Fibroblast of lung (primary cell): Measurements from ENCODE around the gene NPR1.
A peak's percentile ranks its signal among the peaks of the same experiment; 100 is the strongest.

ENCODE experiments used
- CTCF ChIP-seq, 2 donors: IDR thresholded peaks in 1 of 2; conservative IDR thresholded peaks in 1 of 2; 1 replicate in 1 of 2; 2 replicates in 1 of 2; pipeline ENCODE4 v1.5.1; 2011 to 2012; ENCODE audit warnings: low read length in 2 of 2, control low read depth in 1 of 2, inconsistent platforms in 1 of 2, low read depth in 1 of 2, mild to moderate bottlenecking in 1 of 2
- EZH2 ChIP-seq: IDR thresholded peaks from 2 replicates; pipeline ENCODE4 v1.5.1; 2012; ENCODE audit warnings: low read length, control low read depth, mild to moderate bottlenecking; ENCODE audit errors: missing control alignments

- TF ChIP-seq CTCF (conservative IDR thresholded peaks at IDR 0.05 in 1 of 2, IDR thresholded peaks at IDR 0.05 in 1 of 2; ENCODE audit: low read depth in 1 of 2, low read length in 2 of 2) = peak in 1 of 2 donors; percentile 17
- TF ChIP-seq EZH2 = no peak
Measured at GRCh38 chr1:153658400-153659174, 19.9 kb upstream of the NPR1 start, which contains the start of gene SNAPIN.
